GM23248 (cell line): ENCODE measurements around the gene NTMT1. TPM values are rescaled to one million over a fixed set of nuclear protein-coding genes. Genes with fewer than 3 reads are reported as not detected.
A peak's percentile ranks its signal among the peaks of the same experiment; 100 is the strongest.

ENCODE experiments used
- DNase-seq: peaks from one replicate; pipeline ENCODE4 v3.0.0-alpha.2; 2015
- H2AFZ ChIP-seq: fragments of 200-600 bp; sonication (generic); 2 replicates; pipeline ENCODE4 v1.6.1; 2016; ENCODE audit warnings: antibody characterized with exemption
- H3F3A ChIP-seq: fragments of 200-600 bp; sonication (generic); 2 replicates; pipeline ENCODE4 v1.6.1; 2016; ENCODE audit warnings: mild to moderate bottlenecking, antibody characterized with exemption, mixed run types; ENCODE audit not compliant: insufficient read depth
- H3K27ac ChIP-seq: fragments of 200-600 bp; sonication (generic); 2 replicates; pipeline ENCODE4 v1.5.1; 2016; ENCODE audit warnings: mild to moderate bottlenecking
- H3K27me3 ChIP-seq: fragments of 200-600 bp; sonication (generic); replicated peaks from 2 replicates; pipeline ENCODE4 v1.6.1; 2016; ENCODE audit warnings: mild to moderate bottlenecking; ENCODE audit not compliant: insufficient read depth
- H3K36me3 ChIP-seq: fragments of 200-600 bp; sonication (generic); 2 replicates; pipeline ENCODE4 v1.6.1; 2016; ENCODE audit warnings: low read depth, mild to moderate bottlenecking
- H3K4me1 ChIP-seq: fragments of 200-600 bp; sonication (generic); 2 replicates; pipeline ENCODE4 v1.6.1; 2016; ENCODE audit warnings: mild to moderate bottlenecking; ENCODE audit not compliant: insufficient read depth
- H3K4me2 ChIP-seq: fragments of 200-600 bp; sonication (generic); one replicate; pipeline ENCODE4 v1.6.1; 2016; ENCODE audit warnings: mild to moderate bottlenecking; ENCODE audit not compliant: unreplicated experiment
- H3K4me3 ChIP-seq: fragments of 200-600 bp; sonication (generic); 2 replicates; pipeline ENCODE4 v1.5.1; 2016; ENCODE audit warnings: mild to moderate bottlenecking
- H3K79me2 ChIP-seq: fragments of 200-600 bp; sonication (generic); 2 replicates; pipeline ENCODE4 v1.6.1; 2016; ENCODE audit warnings: mild to moderate bottlenecking; ENCODE audit not compliant: insufficient read depth
- H3K9ac ChIP-seq: fragments of 200-600 bp; sonication (generic); 2 replicates; pipeline ENCODE4 v1.6.1; 2016; ENCODE audit warnings: mild to moderate bottlenecking
- H3K9me2 ChIP-seq: fragments of 200-600 bp; sonication (generic); 2 replicates; pipeline ENCODE4 v1.6.1; 2016; ENCODE audit warnings: mixed run types, mild to moderate bottlenecking, moderate library complexity; ENCODE audit not compliant: insufficient read depth
- H3K9me3 ChIP-seq: fragments of 200-600 bp; sonication (generic); one replicate; pipeline ENCODE4 v1.6.1; 2017; ENCODE audit warnings: low read depth
- H4K20me1 ChIP-seq: fragments of 200-600 bp; sonication (generic); 2 replicates; pipeline ENCODE4 v1.6.0; 2016; ENCODE audit not compliant: insufficient read depth
- EZH2 ChIP-seq: fragments of 200-600 bp; sonication (generic); IDR thresholded peaks from 2 replicates; pipeline ENCODE4 v1.6.1; 2018; ENCODE audit warnings: antibody characterized with exemption, mild to moderate bottlenecking; ENCODE audit not compliant: insufficient read depth, poor library complexity, severe bottlenecking
- EZH2phosphoT487 ChIP-seq: fragments of 200-600 bp; sonication (generic); IDR thresholded peaks from 2 replicates; pipeline ENCODE4 v1.6.1; 2018; ENCODE audit warnings: antibody characterized with exemption, moderate library complexity, mild to moderate bottlenecking, low read depth; ENCODE audit not compliant: insufficient read depth
- WGBS, 2 experiments: methylation state at CpG; one replicate each; pipeline ENCODE4 v1.1.6; 2015 to 2017; ENCODE audit warnings: low lambda C conversion rate in 2 of 2, low coverage in 1 of 2; ENCODE audit errors: missing lambda C conversion rate in 2 of 2; 5-methylcytosine and 5-hydroxymethylcytosine counted together
- in situ Hi-C: fragments of 300-500 bp; cut with MboI; formaldehyde crosslinking; loops from 2 replicates; pipeline ENCODE4 v1.15.0; 2020
- polyA plus RNA-seq: library from polyadenylated mRNA; unstranded; fragments of >200 nt; fragmentation: Nextera tagmentation; extraction: Ambion mirVana; gene quantifications from 2 replicates; pipeline ENCODE4 v1.2.1, GENCODE V29; 2016
- total RNA-seq: library from RNA; depleted of rRNA; stranded (reverse); fragments of >200 nt; shearing (Covaris generic); gene quantifications from 2 replicates; pipeline ENCODE4 v1.2.3, GENCODE V29; 2014; rRNA removed

NTMT1 gene
- total and polyA plus RNA-seq, 2 experiments from 2014 or later, result 44.5 to 115 TPM

GRCh38 chr9:129679537-129679936, 53.6 kb downstream of the NTMT1 start:
- 73 to 78% methylated on average over 9 of the region's 9 CpGs for WGBS, 2 experiments
- in situ Hi-C loops, result no loop called here
- Histone ChIP-seq H3K79me2 (peaks cover 98% of the 10 kb centered on the region), H3F3A (peaks cover 16% of the 10 kb centered on the region), H3K9me2 (no peaks in the 10 kb centered on the region), H3K9me3 (no peaks in the 10 kb centered on the region), H3K36me3 (peaks cover 5% of the 10 kb centered on the region; the same call in 1 of the 2 replicates), H3K4me2 (no peak overlapping the region), H4K20me1 (no peaks in the 10 kb centered on the region), H2AFZ (no peak overlapping the region), H3K27ac (no peak overlapping the region), H3K4me1 (peaks cover 27% of the 10 kb centered on the region), H3K27me3 (no peaks in the 10 kb centered on the region), H3K9ac (no peak overlapping the region), H3K4me3 (no peak overlapping the region)
- no peak for TF ChIP-seq EZH2phosphoT487
- TF ChIP-seq EZH2, result no peak
- no peak for DNase-seq

DNA sequence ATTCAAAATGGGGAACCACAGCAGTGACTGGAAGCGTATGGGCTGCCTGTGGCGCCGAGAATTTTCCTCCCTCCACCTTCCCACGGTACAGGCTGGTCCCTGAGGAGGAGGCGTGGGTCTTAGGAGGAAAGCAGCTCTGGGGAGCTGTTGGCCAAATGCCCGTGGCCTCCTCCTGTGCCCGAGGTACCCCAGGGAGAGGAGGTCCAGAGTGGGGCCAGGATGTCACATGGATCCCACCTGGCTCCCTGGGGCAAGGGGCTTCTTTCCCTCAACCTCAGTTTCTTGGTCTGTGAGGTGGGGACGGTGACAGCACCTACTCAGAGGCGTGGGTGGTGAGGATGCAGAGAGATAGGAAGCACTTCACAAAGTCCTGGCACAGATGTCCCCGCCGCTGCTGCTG, 56.0 kb downstream of the NTMT1 start:
- peak overlapping the region; percentile 7; the same call in 1 of the 2 replicates for H3K27ac ChIP-seq
- H2AFZ ChIP-seq, result no peak overlapping the region
- no peaks in the 10 kb centered on the region for H4K20me1 ChIP-seq
- no peak for DNase-seq
- H3K9me2 ChIP-seq, result no peaks in the 10 kb centered on the region
- TF ChIP-seq EZH2phosphoT487, result no peak
- TF ChIP-seq EZH2, result no peak
- H3K36me3 ChIP-seq, result peaks cover 5% of the 10 kb centered on the region; the same call in 1 of the 2 replicates
- peaks cover 25% of the 10 kb centered on the region for H3K4me1 ChIP-seq
- no peak overlapping the region for H3K4me2 ChIP-seq
- peaks cover 12% of the 10 kb centered on the region for H3F3A ChIP-seq
- H3K9me3 ChIP-seq, result no peaks in the 10 kb centered on the region
- in situ Hi-C loops, result no loop called here
- H3K27me3 ChIP-seq, result no peaks in the 10 kb centered on the region
- H3K79me2 ChIP-seq, result peaks cover 98% of the 10 kb centered on the region
- 70 to 77% methylated on average over 11 of the region's 11 CpGs for whole genome bisulfite sequencing, 2 experiments
- H3K4me3 ChIP-seq, result no peak overlapping the region
- 0 out of 2 replicates have a peak overlapping the region, but pooled peaks have one; percentile 22 for H3K9ac ChIP-seq

- H3K79me2 ChIP-seq, result peaks cover 98% of the 10 kb centered on the region
Observed at GRCh38 chr9:129682381-129682780, 56.4 kb downstream of the NTMT1 start.

GRCh38 chr9:129685220-129685932, 59.4 kb downstream of the NTMT1 start:
- Histone ChIP-seq H4K20me1 (no peaks in the 10 kb centered on the region), H2AFZ (no peak overlapping the region), H3K27me3 (no peaks in the 10 kb centered on the region), H3K9ac (peak overlapping the region; percentile 46; the same call in 1 of the 2 replicates), H3K9me3 (no peaks in the 10 kb centered on the region), H3K27ac (peak overlapping the region; percentile 68), H3K79me2 (peaks cover 100% of the 10 kb centered on the region), H3K4me1 (peaks cover 17% of the 10 kb centered on the region), H3K4me2 (no peak overlapping the region), H3K4me3 (no peak overlapping the region), H3F3A (peaks cover 15% of the 10 kb centered on the region), H3K9me2 (no peaks in the 10 kb centered on the region), H3K36me3 (peaks cover 5% of the 10 kb centered on the region; the same call in 1 of the 2 replicates)
- in situ Hi-C loops, result no loop called here
- TF ChIP-seq EZH2 (no peak), EZH2phosphoT487 (no peak)
- WGBS, 2 experiments, result 53 to 54% methylated on average over 15 of the region's 15 CpGs
- peak; percentile 91 for DNase-seq

More at GRCh38 chr9:129682381-129682780, 56.4 kb downstream of the NTMT1 start:
- whole genome bisulfite sequencing, 2 experiments, result 55 to 57% methylated on average over 7 of the region's 7 CpGs
- in situ Hi-C loops, result no loop called here
- Histone ChIP-seq H3K27ac (peak overlapping the region; percentile 7; the same call in 1 of the 2 replicates), H3K27me3 (no peaks in the 10 kb centered on the region), H3K9me2 (no peaks in the 10 kb centered on the region), H3K4me3 (no peak overlapping the region), H4K20me1 (no peaks in the 10 kb centered on the region), H3K36me3 (peaks cover 5% of the 10 kb centered on the region; the same call in 1 of the 2 replicates), H3K4me2 (no peak overlapping the region), H3K4me1 (peaks cover 20% of the 10 kb centered on the region), H2AFZ (no peak overlapping the region), H3K9me3 (no peaks in the 10 kb centered on the region), H3K9ac (0 out of 2 replicates have a peak overlapping the region, but pooled peaks have one; percentile 22), H3F3A (peaks cover 12% of the 10 kb centered on the region)
- no peak for TF ChIP-seq EZH2phosphoT487
- no peak for TF ChIP-seq EZH2
- DNase-seq, result no peak

Other genes starting within 250 kb of the NTMT1 start
- gene C9orf50, start 5.1 kb upstream of the NTMT1 start, total RNA-seq, result 0.32 TPM in 1 of 2 replicates, not detected in the other
- gene C9orf50, start 5.1 kb upstream of the NTMT1 start, polyA plus RNA-seq, result 0.23 and 0.56 TPM in 2 replicates
- 22.9 and 24.9 TPM in 2 replicates for gene ASB6, start 16.0 kb downstream of the NTMT1 start, total RNA-seq
- gene ASB6, start 16.0 kb downstream of the NTMT1 start, polyA plus RNA-seq, result 24.1 and 24.4 TPM in 2 replicates
- gene PRRX2, start 39.5 kb downstream of the NTMT1 start, total RNA-seq, result 145 and 169 TPM in 2 replicates
- 137 and 141 TPM in 2 replicates for gene PRRX2, start 39.5 kb downstream of the NTMT1 start, polyA plus RNA-seq
- gene PTGES, start 126.9 kb downstream of the NTMT1 start, total RNA-seq, result 8.3 and 12.6 TPM in 2 replicates
- gene PTGES, start 126.9 kb downstream of the NTMT1 start, polyA plus RNA-seq, result 22.0 and 22.4 TPM in 2 replicates
- 47.6 and 55.1 TPM in 2 replicates for gene TOR1B, start 177.0 kb downstream of the NTMT1 start, total RNA-seq
- 34.5 and 37.9 TPM in 2 replicates for gene TOR1B, start 177.0 kb downstream of the NTMT1 start, polyA plus RNA-seq
- 63.6 and 73.6 TPM in 2 replicates for gene TOR1A, start 198.0 kb downstream of the NTMT1 start, total RNA-seq
- 101 and 102 TPM in 2 replicates for gene TOR1A, start 198.0 kb downstream of the NTMT1 start, polyA plus RNA-seq
- 46.8 and 66.0 TPM in 2 replicates for gene C9orf78, start 209.1 kb downstream of the NTMT1 start, total RNA-seq
- gene C9orf78, start 209.1 kb downstream of the NTMT1 start, polyA plus RNA-seq, result 79.7 and 80.7 TPM in 2 replicates
- gene USP20, start 209.3 kb downstream of the NTMT1 start, total RNA-seq, result 7.3 and 10.3 TPM in 2 replicates
- gene USP20, start 209.3 kb downstream of the NTMT1 start, polyA plus RNA-seq, result 15.7 and 15.8 TPM in 2 replicates